Aortic smooth muscle cell (primary cell): ENCODE results near the gene YAF2. TPM values are rescaled to one million over a fixed set of nuclear protein-coding genes. Genes with fewer than 3 reads are reported as not detected.

Experiments used
- total RNA-seq: library from RNA; depleted of rRNA; stranded (reverse); fragments of >200 nt; gene quantifications from 2 replicates; pipeline ENCODE4 v1.2.3, GENCODE V29; 2014

The YAF2 gene
- 11.4 and 12.7 TPM in 2 replicates for total RNA-seq

GRCh38 chr12:42238240-42239140 lies at the start of gene YAF2:
YAF2 (minus strand) TSS chr12:42238248; CDS start chr12:42238180, 68 bp downstream.

GRCh38 chr12:42144408-42145196 lies 93.4 kb downstream of the YAF2 start, which contains the start of gene GXYLT1:
GXYLT1 (minus strand) TSS chr12:42144874; CDS start chr12:42144646, 228 bp downstream.

Other genes with a start within 250 kb of the YAF2 start
- 7.2 and 8.3 TPM in 2 replicates for gene GXYLT1, start 93.4 kb downstream of the YAF2 start, total RNA-seq
- 24.4 and 31.1 TPM in 2 replicates for gene ZCRB1, start 87.8 kb upstream of the YAF2 start, total RNA-seq
- 79.1 and 89.3 TPM in 2 replicates for gene PPHLN1, start 87.9 kb upstream of the YAF2 start, total RNA-seq